Limb (tissue), 2 donors: ENCODE measurements around the gene FAM110A.
A peak's percentile ranks its signal among the peaks of the same experiment; 100 is the strongest.
"Not testable (repeated sequence)": the region's sequence is repeated elsewhere in the genome, so short reads cannot be mapped to it uniquely, and the experiment has no call there.

Experiments
- DNase-seq, 2 donors: peaks; one replicate each; pipeline ENCODE4 v3.0.0-alpha.2; 2016; ENCODE audit errors: extremely low spot score in 2 of 2

FAM110A gene

GRCh38 chr20:833450-834150 is at the start of gene FAM110A:
Gene FAM110A (plus strand): TSS chr20:833715. CDS start chr20:844805, 11,090 bp downstream.
- DNase-seq = peak; percentile 95

GRCh38 chr20:787825-788224 is 45.7 kb upstream of the FAM110A start:
- DNase-seq = no peak

DNA sequence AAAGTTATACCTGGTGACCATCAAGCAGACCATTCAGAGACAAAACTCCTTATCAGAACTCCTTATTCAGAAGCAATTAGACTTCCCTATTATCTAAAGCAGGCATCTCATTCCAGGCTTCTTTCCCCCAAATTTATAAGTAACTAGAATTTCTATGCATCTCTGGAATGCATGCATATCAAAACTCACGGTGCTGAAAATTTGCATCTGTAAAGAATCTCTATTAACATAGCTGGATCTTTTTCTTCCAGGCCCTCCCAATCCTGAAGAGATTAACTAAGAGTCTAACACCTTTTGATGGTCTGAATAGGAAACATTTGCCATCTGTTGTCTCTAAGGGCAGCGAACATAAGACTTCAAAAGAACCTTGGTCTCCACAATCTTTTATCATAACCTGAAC is 42.5 kb upstream of the FAM110A start:
- DNase-seq = no peak

GRCh38 chr20:792248-792647 is 41.3 kb upstream of the FAM110A start:
- no peak for DNase-seq

DNA sequence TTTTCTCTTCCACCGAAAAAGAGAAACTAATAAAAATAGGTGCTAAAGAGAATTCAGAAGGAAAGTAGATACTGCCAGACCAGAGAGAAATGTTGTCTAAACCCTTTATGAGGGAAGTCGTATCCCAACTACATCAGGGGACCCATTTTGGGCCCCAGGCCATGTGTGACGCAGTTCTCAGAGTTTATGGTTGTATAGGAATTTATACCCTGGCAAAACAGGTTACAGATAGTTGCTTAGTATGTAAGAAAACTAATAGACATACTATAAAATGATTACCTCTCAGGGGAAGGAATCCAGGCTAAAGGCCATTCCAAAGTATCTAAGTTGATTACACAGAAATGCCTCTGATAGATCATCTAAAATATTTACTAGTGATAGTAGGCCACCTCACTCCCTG is 36.6 kb upstream of the FAM110A start:
- no peak for DNase-seq

DNA sequence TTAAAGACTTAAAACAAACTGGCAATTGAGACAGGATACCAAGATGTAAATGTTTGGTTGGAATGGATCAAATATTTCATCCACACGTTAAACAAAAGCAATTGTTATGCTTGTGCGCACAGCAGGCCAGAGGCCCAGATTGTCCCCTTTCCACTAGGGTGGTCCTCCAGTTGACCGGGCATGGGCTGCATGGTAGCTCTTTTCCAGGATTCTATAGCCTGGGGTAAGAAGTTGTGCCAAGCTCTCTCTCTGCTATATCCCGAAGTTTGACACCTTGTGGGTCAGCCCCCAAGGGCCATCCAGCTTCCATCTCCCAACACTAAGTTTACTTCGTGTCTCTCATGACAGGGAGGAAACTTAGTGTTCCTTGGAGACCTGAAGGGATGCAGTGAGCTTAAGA is 34.8 kb upstream of the FAM110A start:
- DNase-seq = not testable (repeated sequence)

- DNase-seq = not testable (repeated sequence)
Measured at GRCh38 chr20:800026-800425, 33.5 kb upstream of the FAM110A start.

DNA sequence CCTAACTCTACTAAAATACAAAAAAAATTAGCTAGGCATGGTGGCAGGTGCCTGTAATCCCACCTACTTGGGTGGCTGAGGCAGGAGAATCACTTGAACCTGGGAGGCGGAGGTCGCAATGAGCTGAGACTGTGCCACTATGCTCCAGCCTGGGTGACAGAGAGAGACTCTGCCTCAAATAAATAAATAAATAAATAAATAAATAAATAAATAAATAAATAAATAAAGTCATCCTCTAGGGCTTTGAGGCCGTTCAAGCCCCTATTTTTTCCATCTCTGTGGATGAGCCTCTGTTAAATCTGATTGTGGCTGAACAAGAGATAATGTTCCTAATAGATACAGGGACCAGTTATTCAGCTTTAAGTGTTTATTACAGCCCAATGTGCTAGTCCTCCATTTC is 31.8 kb upstream of the FAM110A start:
- no peak for DNase-seq

DNA sequence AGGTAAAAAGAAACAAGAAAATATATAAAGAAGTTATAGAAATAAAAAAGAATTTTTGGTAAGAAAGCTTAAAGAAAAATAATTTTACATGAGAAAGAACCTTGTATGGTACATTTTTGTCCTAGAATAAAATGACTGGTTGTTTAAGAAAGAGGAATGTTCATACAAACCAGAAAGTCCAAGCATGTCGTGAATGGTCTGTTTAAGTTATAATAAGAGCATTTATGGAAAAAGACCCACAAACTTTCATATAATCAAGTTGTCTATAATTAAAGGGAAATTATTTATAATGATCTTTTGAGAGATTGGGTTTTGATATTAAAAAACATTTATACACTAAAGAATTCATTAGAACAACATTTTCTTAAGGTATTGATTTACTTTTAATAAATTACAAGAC is 27.8 kb upstream of the FAM110A start:
- DNase-seq = no peak

DNA sequence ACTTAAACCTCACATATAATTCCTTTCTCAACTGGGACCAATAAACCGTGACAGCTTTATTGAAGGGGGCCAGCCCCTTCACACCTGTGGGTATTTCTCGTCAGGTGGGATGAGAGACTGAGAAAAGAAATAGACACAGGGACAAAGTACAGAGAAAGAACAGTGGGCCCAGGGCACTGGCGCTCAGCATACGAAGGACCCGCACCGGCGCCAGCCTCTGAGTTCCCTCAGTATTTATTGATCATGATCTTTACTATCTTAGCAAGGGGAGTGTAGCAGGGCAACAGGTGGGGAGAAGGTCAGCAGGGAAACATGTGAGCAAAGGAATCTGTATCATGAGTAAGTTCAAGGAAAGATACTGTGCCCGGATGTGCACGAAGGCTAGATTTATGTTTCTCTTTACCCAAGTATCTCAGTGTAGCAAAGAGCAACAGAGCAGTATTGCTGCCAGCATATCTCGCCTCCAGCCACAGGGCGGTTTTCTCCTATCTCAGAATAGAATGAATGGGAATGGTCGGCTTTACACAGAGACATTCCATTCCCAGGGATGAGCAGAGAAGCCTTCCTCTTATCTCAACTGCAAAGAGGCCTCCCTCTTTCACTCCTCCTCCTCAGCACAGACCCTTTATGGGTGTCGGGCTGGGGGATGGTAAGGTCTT is 21.6 kb upstream of the FAM110A start:
- not testable (repeated sequence) for DNase-seq

DNA sequence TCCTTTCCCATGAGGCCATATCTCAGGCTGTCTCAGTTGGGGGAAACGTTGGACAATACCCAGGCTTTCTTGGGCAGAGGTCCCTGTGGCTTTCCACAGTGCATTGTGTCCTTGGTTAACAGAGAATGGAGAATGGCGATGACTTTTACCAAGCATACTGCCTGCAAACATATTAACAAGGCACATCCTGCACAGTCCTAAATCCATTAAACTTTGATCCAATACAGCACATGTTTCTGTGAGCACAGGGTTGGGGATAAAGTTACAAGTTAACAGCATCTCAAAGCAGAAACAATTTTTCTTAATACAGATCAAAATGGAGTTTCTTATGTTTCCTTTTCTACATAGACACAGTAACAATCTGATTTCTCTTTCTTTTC is 21.1 kb upstream of the FAM110A start:
- DNase-seq = not testable (repeated sequence)

DNA sequence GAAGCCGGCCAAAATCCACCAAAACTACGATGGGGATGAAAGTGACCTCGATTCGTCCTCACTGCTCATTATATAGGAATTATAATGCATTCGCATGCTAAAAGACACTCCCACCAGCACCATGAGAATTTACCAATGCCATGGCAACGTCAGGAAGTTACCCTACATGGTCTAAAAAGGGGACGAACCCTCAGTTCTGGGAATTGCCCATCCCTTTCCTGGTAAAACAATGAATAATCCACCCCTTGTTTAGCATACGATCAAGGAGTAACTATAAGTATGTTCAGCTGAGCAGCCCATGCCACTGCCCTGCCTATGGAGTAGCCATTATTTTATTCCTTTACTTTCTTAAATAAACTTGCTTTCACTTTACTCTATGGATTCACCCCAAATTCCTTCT is 20.1 kb upstream of the FAM110A start:
- DNase-seq = no peak

- DNase-seq = no peak
Measured at GRCh38 chr20:815226-815625, 18.3 kb upstream of the FAM110A start.

DNA sequence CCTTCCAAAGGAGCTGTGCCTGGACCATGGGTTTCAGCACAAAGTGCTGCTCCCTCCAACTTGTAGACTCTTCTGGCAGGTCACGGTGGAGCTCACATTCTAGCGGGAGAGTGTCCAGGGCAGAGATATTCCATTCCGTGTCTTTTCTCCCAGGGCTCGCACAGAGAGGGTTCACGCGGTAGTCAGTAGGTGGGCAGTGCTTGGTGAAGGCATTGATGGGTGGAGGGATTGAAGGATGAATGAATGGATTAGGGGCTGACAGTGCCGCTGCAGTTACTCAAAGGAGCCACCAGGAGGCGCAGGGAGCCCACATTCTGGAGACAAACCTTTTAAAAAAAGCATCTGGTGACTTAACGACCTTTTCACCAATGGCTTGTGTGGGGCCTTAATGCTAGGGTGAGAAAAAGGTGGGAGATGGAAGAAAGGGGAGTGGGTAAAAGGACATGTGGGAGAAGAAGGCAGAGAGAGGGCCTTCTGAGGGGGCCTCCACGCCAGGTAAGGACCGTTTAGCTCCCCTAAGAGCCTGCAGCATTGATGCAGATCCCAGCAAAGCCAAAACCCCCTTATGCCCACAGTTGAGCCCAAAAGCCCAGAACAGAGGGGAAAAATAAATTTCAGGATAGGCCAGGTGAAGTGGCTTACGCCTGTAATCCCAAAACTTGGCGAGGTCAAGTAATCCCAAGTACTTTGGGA is 17.5 kb upstream of the FAM110A start:
- peak; percentile 70 to 75 for DNase-seq

- DNase-seq = no peak
Measured at GRCh38 chr20:818001-818664, 15.4 kb upstream of the FAM110A start.

DNA sequence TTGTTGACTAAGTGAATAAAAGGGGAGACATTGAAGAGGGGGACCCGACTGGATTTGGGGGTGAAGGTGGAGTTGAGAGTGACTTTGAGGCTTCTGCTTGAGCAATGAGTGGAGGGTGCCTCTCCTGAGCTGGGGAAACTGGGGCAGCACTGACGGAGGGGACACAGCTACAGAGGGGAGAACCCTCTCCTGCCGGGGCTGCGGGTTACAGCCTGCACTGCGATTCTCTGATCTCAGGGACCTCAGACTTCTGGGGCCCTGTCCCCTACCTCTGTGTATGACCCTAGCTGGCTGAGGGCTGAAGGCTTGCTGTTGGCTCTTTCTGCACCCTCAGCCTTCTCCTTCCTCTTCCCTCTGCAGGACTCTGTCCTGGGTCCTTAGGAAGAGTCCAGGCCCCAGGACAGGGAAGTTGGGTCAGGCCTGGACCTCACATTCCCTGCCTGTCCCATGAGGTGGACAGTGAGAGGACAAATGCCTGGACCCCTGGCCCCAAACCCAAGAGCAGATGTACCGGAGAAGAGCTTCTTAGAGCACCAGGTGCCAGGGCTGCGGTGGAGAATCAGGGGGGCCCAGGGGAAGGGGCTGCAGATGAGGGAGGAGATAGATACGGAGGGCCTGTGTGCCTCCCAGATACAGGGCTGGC is 13.7 kb upstream of the FAM110A start:
- DNase-seq = no peak

DNA sequence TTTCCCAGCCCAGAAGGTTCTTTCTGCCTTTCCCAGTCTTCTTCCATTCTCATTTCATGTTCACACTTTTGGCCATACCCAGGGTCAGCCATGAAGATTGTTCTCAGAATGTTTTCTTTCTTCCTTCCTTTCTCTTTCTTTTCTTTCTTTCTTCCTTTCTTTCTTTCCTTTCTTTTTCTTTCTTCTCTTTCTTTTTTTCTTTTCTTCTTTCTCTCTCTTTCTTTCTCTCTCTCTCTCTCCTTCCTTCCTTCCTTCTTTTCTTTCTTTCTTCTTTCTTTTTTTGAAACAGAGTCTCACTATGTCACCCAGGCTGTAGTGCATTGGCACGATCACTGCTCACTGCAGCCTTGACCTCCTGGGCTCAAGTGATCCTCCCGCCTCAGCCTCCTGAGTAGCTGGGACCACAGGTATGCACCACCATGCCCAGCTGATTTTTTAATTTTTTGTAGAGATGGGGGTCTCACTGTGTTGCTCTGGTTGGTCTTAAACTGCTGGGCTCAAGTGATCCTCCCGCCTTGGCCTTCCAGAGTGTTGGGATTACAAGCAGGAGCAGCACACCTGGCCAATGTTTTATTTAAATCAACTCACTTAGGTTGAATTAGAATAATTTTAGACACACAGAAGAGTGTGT is 13.1 kb upstream of the FAM110A start:
- no peak for DNase-seq

DNA sequence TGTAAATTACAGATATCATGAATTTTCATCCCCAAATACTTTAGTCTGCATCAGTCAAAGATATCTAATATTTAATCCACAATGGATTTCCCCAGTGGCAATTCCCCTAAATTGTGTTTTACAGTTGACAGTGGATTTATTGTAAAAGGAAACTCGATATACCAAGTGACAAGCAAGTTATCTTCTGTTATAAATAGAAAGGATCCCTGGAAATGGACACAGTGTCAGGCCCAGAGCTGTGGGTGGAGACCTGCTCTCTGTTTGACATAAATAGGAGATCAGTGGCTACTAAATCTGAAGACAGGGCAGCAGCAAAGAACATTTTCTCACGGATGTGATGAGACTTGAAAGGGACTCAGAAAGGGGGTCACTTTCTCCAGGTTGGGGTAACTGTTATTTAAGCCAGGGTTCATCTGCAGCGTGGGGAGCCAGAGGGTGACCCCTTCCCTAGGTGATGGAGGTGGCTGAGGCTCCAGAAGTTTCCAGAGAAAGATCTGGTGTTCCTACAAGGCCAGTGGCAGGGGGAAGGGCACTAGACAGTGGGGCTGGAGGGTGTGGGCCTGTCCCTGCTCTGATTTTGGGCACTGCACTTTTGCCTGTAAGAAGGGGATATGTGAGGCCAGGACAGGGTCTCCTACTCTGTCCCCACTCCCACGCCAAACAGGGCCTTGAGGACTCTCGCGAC is 12.3 kb upstream of the FAM110A start:
- DNase-seq = no peak

DNA sequence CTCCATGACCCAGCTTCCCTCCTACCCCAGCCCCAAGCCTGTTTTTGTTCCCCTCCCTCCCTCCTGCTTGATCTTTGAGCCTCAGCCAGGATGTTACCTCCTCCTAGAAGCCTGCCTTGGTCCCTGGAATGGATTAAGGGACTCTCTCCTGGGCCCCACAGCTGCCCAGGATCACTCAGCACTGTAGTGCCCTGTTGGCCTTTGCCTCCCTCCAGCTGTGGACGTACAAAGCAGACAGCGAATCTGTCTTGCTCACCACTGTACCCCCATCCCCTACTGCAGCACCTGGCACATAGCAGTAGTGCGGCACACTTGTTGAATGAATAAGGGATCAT is 11.8 kb upstream of the FAM110A start:
- no peak for DNase-seq

- DNase-seq = no peak
Measured at GRCh38 chr20:822651-823573, 10.6 kb upstream of the FAM110A start.
